ENCODE data around the gene IRF2.
"Not testable (repeated sequence)": the region's sequence is repeated elsewhere in the genome, so short reads cannot be mapped to it uniquely, and the experiment has no call there.

Gene IRF2

DNA sequence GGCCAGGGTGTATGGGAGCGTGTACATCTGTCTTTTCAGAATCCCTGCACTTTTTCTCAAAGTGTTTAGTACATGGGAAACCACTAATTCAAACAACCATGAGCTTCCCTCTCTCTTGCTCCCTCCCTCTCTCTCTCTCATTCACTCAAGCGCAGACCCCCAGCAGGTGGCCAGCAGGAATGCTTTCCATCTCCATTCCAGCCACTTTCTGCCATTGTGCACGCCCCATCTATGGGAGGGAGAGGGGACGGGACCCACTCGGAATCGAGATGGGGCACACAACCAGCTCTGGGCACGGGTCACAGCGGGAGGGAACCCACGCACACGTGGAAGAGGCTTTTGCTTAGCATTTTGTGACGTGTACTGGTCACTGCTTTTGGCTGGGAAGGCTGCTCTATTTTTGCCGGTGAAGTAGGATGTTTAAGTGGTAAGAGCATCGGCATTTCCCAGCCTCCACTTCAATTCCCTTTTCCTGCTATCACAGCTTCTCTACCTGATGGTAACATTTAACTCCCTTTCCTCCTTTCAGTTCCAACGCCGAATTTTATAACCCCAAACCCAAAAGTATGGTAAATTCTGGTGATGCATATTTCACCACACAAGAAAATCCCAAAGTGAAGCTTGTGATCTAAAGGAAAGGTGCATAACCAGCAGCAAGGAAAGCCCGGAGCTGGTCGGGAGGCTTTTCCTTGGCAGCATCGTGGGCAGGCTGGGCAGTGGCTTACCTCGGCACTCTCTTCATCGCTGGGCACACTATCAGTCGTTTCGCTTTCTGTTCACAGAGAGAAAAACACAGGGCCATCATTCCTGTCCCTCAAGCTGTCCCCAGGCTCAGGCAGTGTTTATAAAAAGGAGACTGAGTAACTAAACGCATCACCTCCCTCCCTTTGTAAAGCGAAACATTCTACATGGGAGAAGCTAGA is 84.1 kb downstream of the IRF2 start:
- FAIRE-seq (no peak), DNase-seq (ENCODE audit: low spot score) (no peak)

DNA sequence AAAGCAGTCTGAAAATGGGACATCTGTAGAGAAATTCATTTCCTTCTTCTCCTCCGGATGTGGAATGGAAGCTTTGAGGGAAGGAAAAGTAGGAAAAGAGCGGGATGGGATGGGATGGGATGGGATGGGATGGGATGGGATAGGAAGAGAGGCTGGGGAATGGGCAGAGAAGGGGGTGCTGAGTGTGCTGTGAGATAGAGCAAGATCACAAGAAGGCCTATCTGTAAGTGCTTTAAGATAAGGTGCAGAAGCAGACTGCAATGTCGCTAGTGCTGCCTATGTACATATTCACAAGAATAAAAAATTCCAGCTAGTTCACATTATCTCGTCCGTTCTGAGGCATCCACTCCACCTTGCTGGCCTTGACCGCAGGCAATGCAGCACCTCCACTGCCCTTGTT is 86.2 kb downstream of the IRF2 start:
- DNase-seq (ENCODE audit: low spot score) (no peak), FAIRE-seq (no peak)

DNA sequence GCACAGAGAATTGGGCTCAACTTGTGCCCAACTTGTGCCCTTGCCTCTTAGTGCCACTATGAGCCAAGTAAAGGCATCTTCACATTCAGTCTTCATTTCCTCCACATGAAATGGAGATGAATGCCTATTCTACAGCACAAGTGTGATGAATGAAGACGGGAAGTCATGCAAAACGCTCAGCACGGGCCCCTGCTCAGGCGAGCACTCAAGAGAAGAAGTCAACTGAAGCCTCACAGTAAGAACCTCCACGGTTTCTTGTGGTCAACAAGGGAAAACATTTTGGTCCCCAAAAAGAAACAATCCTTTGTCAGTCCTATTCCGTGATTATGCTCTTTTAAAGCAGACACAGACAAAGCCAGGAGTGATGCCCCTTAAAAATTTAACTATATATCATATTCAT is 87.0 kb downstream of the IRF2 start:
- DNase-seq (ENCODE audit: low spot score) (no peak), FAIRE-seq (no peak)

DNA sequence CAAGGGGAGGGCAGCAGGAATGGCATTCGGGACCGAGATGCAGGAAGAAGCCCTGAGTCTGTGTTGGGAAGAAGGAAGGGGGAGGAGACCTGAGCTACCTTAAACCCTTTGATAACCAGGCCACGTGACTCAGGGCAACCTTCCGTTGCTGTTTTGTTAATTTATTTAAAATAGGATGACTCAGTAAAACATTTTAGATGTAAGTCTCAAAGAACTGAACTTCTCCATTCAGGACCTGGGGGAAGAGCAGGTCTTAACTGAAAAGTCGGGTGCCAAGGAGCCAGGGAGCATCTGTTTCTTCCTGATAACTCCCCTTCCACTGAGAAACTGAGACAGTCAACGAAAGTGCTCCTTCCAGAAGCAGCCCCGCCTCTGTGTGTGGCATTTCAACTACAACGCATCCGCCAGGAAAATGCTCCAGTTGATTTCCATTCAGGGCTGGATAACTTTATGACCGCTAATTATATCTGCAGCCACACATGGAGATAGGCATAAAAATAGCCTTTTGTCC is 88.0 kb downstream of the IRF2 start:
- no peak for DNase-seq (ENCODE audit: low spot score)

DNA sequence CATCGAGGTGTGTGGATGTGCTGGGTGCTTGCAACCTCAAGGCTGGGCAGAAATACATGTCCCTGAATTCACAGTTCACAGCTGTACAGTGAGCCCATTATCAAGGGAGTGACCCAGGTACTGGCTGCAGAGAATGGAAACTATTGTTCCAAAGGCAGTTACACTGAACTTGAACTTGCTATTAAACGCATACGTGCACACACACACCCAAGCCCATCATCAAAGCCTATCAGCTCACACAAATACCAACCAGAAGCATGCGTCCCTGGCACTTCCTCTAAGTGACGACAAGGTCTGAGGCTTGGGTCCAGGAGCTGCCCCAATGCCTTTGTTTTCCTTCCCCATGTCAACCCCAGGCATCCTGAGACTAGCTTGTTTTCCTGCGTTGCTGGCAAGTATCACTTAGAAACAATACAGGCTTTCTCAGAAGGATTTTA is 88.6 kb downstream of the IRF2 start:
- FAIRE-seq = no peak
- DNase-seq (ENCODE audit: low spot score) = no peak

More for the DNA sequence above, 88.0 kb downstream of the IRF2 start:
- no peak for FAIRE-seq

DNA sequence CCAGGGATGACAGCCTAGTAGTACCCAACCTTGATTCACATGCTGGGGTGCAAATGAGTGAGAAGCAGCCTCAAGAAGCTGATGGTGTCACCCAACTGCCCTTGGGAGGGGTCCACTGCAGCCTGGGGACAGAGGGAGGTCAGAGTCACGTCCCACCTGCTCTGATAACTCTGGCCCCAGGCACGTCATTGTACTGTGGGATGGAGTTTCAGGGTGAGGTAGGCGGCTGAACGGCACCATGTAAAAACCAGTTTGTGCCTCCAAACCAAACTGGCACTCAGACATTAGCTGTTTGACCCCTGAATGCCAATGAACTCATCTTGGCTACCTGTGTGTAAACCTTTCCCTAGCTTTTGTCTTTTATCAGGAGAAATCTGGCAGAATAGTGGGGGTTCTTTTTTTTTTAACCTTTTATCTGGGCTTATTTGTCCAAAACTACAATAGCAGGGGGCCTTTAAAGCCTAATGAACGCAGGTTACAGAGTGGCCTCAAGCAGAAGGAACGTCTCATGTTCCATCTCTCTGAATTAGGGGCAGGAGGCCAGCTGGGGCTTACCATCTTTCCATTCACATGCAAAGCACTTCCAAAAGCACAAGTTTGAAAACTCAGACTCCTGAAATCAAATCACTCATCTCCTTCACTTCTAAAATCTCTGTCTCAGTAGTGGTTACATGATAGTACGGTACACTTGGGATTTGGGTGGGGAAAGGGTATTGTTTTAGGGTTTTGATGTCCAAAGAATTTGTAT is 89.4 kb downstream of the IRF2 start:
- FAIRE-seq = no peak
- no peak for DNase-seq (ENCODE audit: low spot score)

DNA sequence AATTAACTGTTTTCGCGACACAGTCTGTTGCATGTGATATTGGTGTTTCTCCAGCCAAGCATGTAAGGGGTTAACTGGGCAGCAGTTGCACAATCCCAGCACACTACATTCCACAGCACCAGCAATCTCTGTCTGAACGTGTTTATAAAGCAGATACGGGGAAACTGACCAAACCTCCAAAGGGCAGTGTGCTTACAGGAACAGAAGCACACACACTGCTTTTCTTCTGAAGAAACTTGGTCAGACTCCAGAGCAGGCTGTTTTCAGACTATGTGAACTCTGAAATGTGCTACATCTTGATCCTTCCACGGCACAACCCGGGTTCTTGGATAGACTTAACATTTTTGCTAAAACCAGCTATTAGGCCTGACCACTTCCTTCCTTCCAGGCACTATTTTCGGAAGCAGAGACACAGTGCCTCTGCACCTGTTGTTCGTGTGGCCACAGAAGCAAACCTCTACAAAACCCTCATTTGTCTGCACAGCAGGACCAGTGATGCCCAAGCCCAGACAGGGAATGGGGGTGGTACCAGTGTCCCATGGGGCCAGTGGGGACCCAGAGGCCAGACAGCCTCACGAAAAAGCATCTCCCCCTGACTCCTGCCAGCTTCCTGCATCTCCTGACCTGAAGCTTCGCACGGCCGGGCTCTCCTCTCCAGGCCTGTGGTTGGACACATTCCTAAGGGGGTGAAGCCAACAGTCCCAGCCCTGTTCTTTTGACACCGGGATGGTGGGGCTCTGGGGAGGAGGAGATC is 90.1 kb downstream of the IRF2 start:
- peak; percentile 50 for DNase-seq (ENCODE audit: low spot score)
- FAIRE-seq = no peak

DNA sequence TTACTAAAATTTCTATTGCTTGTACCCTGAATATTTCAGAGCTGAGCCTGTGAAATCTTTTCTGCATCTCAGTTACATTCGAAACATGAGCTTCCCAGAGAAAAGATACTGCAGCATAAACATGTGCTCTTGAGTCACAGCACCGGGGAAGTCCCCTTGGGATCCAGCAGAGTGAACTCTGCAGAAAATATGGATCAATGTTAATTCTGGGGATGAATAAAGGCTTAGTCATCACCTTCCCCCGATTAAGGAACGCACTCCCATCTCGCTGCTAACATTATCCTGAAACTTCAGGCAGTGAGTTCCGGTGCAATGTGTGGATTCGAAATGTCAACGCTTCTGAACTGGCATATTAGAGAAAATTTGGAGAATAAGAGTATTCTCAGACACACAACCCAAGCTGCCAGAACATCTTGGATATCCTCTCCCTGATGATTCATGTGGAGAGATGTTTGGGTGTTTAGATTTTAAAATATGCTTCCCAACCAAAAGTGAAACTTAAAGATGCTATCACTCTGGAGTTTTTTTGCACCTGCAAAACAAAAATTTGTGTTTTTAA is 90.8 kb downstream of the IRF2 start:
- DNase-seq (ENCODE audit: low spot score) = peak; percentile 71
- FAIRE-seq = no peak

DNA sequence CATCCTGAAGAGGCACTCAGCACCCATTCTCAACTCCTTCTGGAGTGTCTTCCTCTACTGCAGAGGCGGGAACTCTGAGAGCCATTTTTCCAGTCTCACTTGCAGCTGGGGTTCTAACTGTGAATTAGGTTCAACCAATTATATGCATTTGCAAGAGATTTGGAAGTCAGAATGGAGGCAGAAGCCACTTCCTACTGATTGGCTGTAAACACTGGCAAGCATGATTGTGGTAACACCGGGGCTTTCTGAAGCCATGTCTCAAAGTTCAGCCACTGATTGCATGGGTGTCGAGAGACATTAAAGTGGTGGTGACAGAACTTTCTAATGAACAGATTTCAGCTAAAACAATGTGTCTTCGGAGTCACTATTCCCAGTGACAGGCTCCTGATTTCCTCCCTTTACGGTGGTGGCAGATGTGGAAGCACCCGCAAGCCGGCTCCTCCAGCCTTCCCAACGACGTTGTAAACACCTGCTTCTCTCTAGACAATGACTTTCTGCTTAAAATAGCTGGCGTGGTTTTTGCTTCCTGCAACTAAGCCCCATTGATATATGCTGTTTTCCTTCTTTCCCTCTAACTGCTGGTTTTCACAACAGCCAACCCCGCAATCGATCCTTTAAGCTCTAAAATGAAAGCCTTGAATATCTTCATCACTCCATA is 92.0 kb downstream of the IRF2 start:
- DNase-seq (ENCODE audit: low spot score) = no peak
- no peak for FAIRE-seq

DNA sequence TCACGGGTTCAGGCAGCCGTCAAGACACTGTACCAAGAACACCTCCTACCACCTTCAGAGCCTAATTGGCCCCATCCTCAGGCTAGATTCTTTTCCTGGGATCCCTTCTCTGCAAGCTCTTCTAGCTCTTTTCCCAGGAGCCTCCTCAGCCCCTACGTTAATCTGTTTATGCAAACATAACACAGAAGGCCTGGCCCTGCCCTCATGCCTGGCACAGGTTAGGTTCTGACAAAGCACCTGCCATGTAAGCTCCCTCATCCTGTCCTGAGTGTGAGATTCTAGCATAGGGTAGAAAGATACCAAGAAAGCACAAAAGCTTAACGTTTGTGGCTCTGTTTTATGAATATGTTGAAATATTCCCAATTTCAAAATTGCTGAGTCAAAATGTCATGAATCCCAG is 93.6 kb downstream of the IRF2 start:
- DNase-seq (ENCODE audit: low spot score) = no peak
- FAIRE-seq = no peak

DNA sequence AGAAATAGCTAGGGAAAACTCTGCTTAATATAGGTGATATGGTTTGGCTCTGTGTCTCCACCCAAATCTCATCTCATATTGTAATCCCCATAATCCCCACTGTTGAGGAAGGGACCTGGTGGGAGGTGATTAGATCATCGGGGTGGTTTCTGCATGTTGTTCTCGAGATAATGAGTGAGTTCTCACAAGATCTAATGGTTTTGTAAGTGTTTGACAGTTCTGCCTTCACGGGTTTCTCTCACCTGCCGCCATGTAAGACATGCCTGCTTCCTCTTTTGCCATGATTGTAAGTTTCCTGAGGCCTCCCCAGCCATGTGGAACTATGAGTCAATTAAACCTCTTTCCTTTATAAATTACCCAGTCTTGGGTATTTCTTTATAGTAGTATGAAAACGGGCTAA is 94.1 kb downstream of the IRF2 start:
- not testable (repeated sequence) for DNase-seq (ENCODE audit: low spot score); FAIRE-seq

DNA sequence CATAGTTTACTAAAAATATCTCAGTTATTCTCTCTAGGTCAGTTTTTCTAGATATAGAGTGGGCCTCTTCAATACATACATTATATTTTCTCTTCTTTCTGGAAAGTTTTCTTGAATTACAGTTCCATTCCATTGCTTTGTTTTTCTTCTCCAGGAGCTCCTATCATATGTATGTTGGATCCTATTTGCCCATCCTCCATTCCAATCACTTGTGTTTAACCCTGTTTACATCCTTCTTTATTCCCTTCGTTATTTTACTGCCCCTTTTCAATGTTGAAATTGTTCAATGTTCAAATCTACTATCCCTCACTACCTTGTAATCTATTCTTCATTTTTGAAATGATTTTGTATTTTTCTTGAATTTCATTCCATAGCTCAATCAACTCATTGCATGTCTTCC is 97.4 kb downstream of the IRF2 start:
- FAIRE-seq = no peak
- no peak for DNase-seq (ENCODE audit: low spot score)

DNA sequence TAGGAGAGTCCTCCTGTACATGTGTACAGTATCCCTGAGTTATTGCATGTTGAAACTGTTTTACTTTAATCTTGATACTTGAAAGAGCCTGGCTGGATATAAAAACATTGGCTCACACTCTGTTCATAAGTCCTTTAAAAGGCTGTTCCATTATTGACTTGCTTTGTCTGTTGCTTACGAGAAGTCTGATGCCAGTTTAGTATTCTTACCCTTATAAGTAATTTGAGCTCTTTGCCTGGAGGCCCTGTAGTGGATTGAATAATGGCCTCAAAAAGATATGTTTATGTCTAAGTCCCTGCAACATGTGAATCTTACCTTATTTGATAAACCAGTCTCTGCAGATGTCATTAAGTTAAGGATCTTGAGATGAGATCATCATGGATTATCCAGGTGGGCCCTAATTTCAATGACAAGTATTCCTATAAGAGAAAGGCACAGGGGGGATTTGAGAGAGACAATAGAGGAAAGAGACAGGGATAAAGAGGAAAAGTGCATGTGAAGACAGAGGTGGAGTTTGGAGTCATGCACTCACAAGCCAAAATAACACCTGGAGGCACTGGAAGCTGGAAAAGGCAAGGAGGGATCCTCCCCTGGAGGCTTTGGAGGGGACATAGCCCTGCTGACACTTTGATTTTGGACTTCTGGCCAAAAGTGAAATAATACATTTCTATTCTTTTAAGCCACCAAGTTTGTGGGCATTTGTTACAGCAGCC is 98.1 kb downstream of the IRF2 start:
- no peak for FAIRE-seq
- DNase-seq (ENCODE audit: low spot score) = no peak

DNA sequence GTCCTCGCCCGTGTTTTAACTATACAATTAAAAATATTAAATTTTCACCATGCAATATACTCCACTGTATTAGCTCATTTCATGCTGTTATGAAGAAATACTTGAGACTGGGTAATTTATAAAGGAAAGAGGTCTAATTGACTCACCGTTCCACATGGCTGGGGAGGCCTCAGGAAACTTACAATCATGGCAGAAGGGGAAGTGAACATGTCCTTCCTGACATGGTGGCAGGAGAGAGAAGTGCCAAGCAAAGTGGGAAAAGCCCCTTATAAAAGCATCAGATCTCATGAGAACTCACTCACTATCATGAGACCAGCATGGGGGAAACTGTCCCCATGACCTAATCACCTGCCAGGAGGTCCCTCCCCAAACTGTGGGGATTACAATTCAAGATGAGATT is 98.7 kb downstream of the IRF2 start:
- not testable (repeated sequence) for FAIRE-seq; DNase-seq (ENCODE audit: low spot score)

DNA sequence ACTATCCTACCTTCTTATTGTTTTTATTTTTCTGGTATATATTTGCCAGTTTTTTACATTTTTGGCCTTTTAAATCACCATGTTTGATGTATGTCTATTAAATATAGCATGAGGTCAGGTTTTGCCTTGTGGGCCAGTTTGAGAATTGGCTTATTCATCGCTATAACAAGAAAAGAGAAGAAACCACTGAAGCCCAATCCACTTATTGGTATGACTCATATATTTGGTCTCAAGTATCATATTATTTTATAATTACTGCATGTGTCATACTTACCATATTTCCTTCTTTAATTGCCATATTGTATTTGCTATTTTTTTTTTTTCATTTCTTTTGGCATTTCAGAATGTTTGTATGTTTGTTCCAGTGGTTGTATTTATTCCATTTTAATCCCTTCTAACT is 99.3 kb downstream of the IRF2 start:
- no peak for DNase-seq (ENCODE audit: low spot score)
- no peak for FAIRE-seq

DNA sequence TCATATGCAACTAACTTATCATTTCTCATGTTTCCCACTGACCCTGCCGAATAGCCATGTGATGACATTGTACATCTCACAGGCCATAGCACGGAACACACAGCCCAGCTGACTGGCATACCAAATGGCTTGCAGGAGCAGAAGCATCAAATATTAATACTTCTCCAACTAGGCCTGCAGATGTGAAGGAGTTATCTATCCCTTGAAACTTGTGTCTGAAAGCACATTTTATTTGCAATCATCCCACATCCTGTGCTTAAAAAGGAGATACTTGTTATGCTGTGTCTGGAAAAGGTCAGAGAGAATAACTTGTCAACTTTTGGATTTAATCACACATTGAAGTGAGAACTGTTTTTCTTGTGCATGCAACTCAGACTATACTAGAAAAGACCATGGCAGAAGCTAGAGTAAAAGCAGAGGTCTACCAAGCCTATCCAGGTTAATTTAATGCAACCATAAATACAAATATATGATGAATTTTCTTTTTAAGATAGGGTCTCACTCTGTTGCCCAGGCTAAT is 100.4 kb downstream of the IRF2 start:
- FAIRE-seq = peak; percentile 30
- no peak for DNase-seq (ENCODE audit: low spot score)

DNA sequence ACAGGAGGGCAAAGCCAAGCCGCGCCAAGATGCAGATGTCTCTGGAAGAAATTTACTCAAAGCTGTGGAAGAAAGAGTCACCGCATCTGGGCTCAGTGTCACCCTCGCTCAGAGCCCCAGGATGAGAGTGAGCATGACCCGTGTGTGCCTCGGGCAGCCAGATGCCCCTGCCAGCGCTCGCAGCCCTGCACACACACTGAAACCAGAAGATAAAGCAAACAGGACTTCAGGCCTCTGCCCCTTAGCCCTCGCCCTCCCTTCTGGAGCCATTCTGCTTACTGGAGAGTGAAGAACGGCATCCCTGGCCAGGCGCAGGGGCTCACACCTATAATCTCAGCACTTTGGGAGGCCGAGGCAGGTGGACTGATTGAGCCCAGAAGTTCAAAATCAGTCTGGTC is 103.0 kb downstream of the IRF2 start:
- DNase-seq (ENCODE audit: low spot score) (no peak), FAIRE-seq (no peak)

DNA sequence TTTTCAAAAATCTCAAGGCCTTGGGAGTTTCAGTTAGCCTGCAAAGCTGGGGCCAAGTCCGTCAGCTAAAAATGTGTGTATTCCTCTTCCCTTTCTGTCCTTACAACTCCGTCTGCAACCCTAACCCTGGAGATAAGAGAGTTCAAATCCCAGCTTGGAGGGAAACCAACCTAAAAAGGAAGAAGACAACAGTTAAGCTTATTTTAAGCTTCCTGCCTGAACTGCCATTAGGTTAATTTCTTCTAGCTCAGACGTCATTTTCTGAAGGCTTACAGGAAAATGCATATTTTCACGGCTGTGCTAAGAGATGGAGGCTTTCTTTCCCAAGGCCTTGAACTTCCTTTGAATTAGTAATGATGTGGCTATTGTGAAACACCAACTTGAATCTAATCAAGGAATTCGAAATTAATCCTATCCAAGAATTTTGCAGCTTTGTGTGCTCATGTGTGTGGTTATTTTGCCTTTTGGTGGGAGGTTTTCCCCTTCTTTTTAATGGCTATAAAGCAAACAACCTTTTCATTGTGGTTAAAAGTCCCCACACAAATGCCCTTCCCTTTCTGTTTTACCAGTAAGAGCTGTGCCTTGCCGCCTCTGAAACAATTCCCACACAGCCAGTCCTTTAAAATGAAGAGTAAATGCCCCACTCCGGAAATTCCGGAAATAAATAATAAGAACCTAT is 103.5 kb downstream of the IRF2 start:
- no peak for DNase-seq (ENCODE audit: low spot score)
- FAIRE-seq = no peak

DNA sequence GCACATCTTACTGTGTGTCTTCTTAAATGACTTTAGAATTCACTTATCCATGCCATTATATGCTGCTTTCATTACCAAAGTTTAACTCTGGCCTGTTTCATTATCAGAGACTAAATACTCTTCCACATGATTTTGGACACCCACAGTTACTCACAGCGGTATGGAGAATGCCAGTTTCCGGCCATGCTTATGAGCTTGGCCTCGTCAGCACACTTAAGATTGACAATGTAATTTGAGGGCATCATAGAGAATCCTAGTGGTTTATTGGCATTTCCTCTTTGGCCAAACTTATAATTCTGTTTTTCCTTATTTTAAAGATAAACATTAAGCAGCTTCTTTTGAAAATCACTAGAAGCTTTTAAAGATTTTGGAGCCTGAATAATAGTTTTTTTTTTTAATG is 104.5 kb downstream of the IRF2 start:
- FAIRE-seq = no peak
- DNase-seq (ENCODE audit: low spot score) = no peak

Measured in urothelium cell line (cell line).